ENCODE results near the gene HMGCS1.
"Not testable (repeated sequence)": the region's sequence is repeated elsewhere in the genome, so short reads cannot be mapped to it uniquely, and the experiment has no call there.

The HMGCS1 gene

GRCh38 chr5:43312076-43312661, 1.0 kb downstream of the HMGCS1 start:
- no peak for DNase-seq (ENCODE audit: low spot score)

GRCh38 chr5:43309637-43310036, 3.6 kb downstream of the HMGCS1 start:
- no peak for DNase-seq (ENCODE audit: low spot score)

GRCh38 chr5:43309122-43309521, 4.1 kb downstream of the HMGCS1 start:
- DNase-seq (ENCODE audit: low spot score) = no peak

GRCh38 chr5:43306954-43307353, 6.3 kb downstream of the HMGCS1 start:
- not testable (repeated sequence) for DNase-seq (ENCODE audit: low spot score)

- DNase-seq (ENCODE audit: low spot score) = peak; percentile 55
Measured at GRCh38 chr5:43305948-43306565, 7.2 kb downstream of the HMGCS1 start.

GRCh38 chr5:43304525-43304924, 8.7 kb downstream of the HMGCS1 start:
- no peak for DNase-seq (ENCODE audit: low spot score)

- DNase-seq (ENCODE audit: low spot score) = no peak
Measured at GRCh38 chr5:43303242-43303641, 10.0 kb downstream of the HMGCS1 start.

GRCh38 chr5:43302481-43302880, 10.7 kb downstream of the HMGCS1 start:
- DNase-seq (ENCODE audit: low spot score) = no peak

- no peak for DNase-seq (ENCODE audit: low spot score)
Measured at GRCh38 chr5:43301653-43302091, 11.5 kb downstream of the HMGCS1 start.

GRCh38 chr5:43300112-43300511, 13.1 kb downstream of the HMGCS1 start:
- DNase-seq (ENCODE audit: low spot score) = no peak

GRCh38 chr5:43298443-43298842, 14.8 kb downstream of the HMGCS1 start:
- no peak for DNase-seq (ENCODE audit: low spot score)

- no peak for DNase-seq (ENCODE audit: low spot score)
Measured at GRCh38 chr5:43296835-43297234, 16.4 kb downstream of the HMGCS1 start.

GRCh38 chr5:43295202-43295601, 18.0 kb downstream of the HMGCS1 start:
- DNase-seq (ENCODE audit: low spot score) = no peak

- peak; percentile 44 for DNase-seq (ENCODE audit: low spot score)
Measured at GRCh38 chr5:43294226-43294625, 19.0 kb downstream of the HMGCS1 start.

- DNase-seq (ENCODE audit: low spot score) = no peak
Measured at GRCh38 chr5:43290726-43291125, 22.5 kb downstream of the HMGCS1 start.

GRCh38 chr5:43288269-43288831, 24.9 kb downstream of the HMGCS1 start:
- no peak for DNase-seq (ENCODE audit: low spot score)

GRCh38 chr5:43287493-43287892, 25.7 kb downstream of the HMGCS1 start:
- no peak for DNase-seq (ENCODE audit: low spot score)

- DNase-seq (ENCODE audit: low spot score) = no peak
Measured at GRCh38 chr5:43286623-43287022, 26.6 kb downstream of the HMGCS1 start.

- DNase-seq (ENCODE audit: low spot score) = no peak
Measured at GRCh38 chr5:43281840-43282658, 31.2 kb downstream of the HMGCS1 start.

GRCh38 chr5:43279548-43280274, 33.5 kb downstream of the HMGCS1 start:
- no peak for DNase-seq (ENCODE audit: low spot score)

GRCh38 chr5:43275391-43275790, 37.8 kb downstream of the HMGCS1 start:
- no peak for DNase-seq (ENCODE audit: low spot score)

GRCh38 chr5:43274435-43275114, 38.6 kb downstream of the HMGCS1 start:
- no peak for DNase-seq (ENCODE audit: low spot score)

All from AG08395 (cell line).